ENCODE results near the gene EVA1C. TPM values are rescaled to one million over a fixed set of nuclear protein-coding genes. Genes with fewer than 3 reads are reported as not detected.

Gene EVA1C
- total RNA-seq, 6 experiments from 2014 or later, result 2.7 to 13.8 (median 11.3) TPM

GRCh38 chr21:32455548-32455947 lies 43.0 kb downstream of the EVA1C start:
- H3K27me3 Mint-ChIP-seq (ENCODE audit: insufficient read depth), result peaks cover 4% of the 10 kb centered on the region
- no peak overlapping the region for H3K27ac Mint-ChIP-seq
- H3K4me3 Mint-ChIP-seq, result no peak overlapping the region
- no peak for TF ChIP-seq CTCF (IDR thresholded peaks at IDR 0.05)
- H3K36me3 Mint-ChIP-seq (ENCODE audit: low read depth), result peaks cover 6% of the 10 kb centered on the region
- DNase-seq, result no peak
- H3K9me3 Mint-ChIP-seq, result no peaks in the 10 kb centered on the region
- peaks cover 41% of the 10 kb centered on the region for H3K4me1 Mint-ChIP-seq (ENCODE audit: low read depth)

- peak; percentile 55 for DNase-seq
- TF ChIP-seq CTCF (IDR thresholded peaks at IDR 0.05), result no peak
- H3K27ac Mint-ChIP-seq, result peak overlapping the region; percentile 92
- H3K9me3 Mint-ChIP-seq, result no peaks in the 10 kb centered on the region
- peak overlapping the region; percentile 65 for H3K4me3 Mint-ChIP-seq
- H3K36me3 Mint-ChIP-seq (ENCODE audit: low read depth), result peaks cover 6% of the 10 kb centered on the region
- peaks cover 4% of the 10 kb centered on the region for H3K27me3 Mint-ChIP-seq (ENCODE audit: insufficient read depth)
- H3K4me1 Mint-ChIP-seq (ENCODE audit: low read depth), result peaks cover 32% of the 10 kb centered on the region
These were observed 44.0 kb downstream of the EVA1C start for GRCh38 chr21:32456497-32456918.

- DNase-seq, result no peak
- H3K36me3 Mint-ChIP-seq (ENCODE audit: low read depth), result peaks cover 11% of the 10 kb centered on the region
- no peaks in the 10 kb centered on the region; the same call in 1 of the 2 replicates for H3K27me3 Mint-ChIP-seq (ENCODE audit: insufficient read depth)
- H3K4me3 Mint-ChIP-seq, result no peak overlapping the region
- no peaks in the 10 kb centered on the region for H3K9me3 Mint-ChIP-seq
- H3K4me1 Mint-ChIP-seq (ENCODE audit: low read depth), result peaks cover 26% of the 10 kb centered on the region
- H3K27ac Mint-ChIP-seq, result peak overlapping the region; percentile 92
- TF ChIP-seq CTCF (IDR thresholded peaks at IDR 0.05), result no peak
These were observed 44.9 kb downstream of the EVA1C start for GRCh38 chr21:32457360-32457840.

- Mint-ChIP-seq H3K27ac (peak overlapping the region; percentile 60), H3K4me1 (ENCODE audit: low read depth) (peaks cover 26% of the 10 kb centered on the region), H3K27me3 (ENCODE audit: insufficient read depth) (no peaks in the 10 kb centered on the region; the same call in 1 of the 2 replicates), H3K9me3 (no peaks in the 10 kb centered on the region), H3K36me3 (ENCODE audit: low read depth) (peaks cover 11% of the 10 kb centered on the region), H3K4me3 (no peak overlapping the region)
- DNase-seq, result no peak
- no peak for TF ChIP-seq CTCF (IDR thresholded peaks at IDR 0.05)
These were observed 45.5 kb downstream of the EVA1C start for GRCh38 chr21:32457962-32458361.

GRCh38 chr21:32459972-32460371 lies 47.5 kb downstream of the EVA1C start:
- no peak for DNase-seq
- Mint-ChIP-seq H3K4me1 (ENCODE audit: low read depth) (peaks cover 46% of the 10 kb centered on the region), H3K27me3 (ENCODE audit: insufficient read depth) (peaks cover 2% of the 10 kb centered on the region; the same call in 1 of the 2 replicates), H3K27ac (no peak overlapping the region; the same call in 1 of the 2 replicates), H3K4me3 (no peak overlapping the region), H3K9me3 (no peaks in the 10 kb centered on the region), H3K36me3 (ENCODE audit: low read depth) (peaks cover 11% of the 10 kb centered on the region)
- no peak for TF ChIP-seq CTCF (IDR thresholded peaks at IDR 0.05)
